LNCaP clone FGC (cell line): ENCODE data around the gene ABCA12.

Experiments
- DNase-seq: peaks from one replicate; pipeline ENCODE4 v3.0.0-alpha.2; 2011; ENCODE audit warnings: low read depth
- H3K4me3 ChIP-seq: 2 replicates; pipeline ENCODE4 v1.5.1; 2011; ENCODE audit warnings: mild to moderate bottlenecking, low read depth, low read length, control low read depth
- TF ChIP-seq, protein P1 (sequence below): IDR thresholded peaks from 2 replicates; pipeline ENCODE4 v1.5.1; 2012; ENCODE audit warnings: mild to moderate bottlenecking; ENCODE audit not compliant: control insufficient read depth, insufficient read depth; ENCODE audit errors: extremely low read depth

Gene ABCA12

DNA sequence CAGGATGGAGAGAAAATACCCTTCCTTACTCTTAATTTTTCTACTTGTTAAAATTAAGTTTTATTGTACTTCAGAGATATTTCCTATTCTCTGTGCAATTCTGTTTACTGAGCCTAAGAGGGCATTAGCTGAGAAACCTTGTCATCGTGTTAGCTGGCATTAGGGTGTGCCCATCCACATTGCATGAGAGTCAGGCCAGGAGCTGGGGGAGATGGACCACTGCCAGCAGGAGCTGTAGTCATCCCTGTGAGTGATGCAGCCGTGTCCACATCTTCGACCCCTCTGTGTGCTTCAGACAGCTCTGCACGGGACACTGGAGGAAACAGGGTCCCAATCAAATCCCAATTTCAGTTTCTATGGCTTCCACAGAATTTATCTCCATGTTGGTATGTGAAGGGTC, 34.2 kb downstream of the ABCA12 start:
- H3K4me3 ChIP-seq = no peak overlapping the region
- TF ChIP-seq, protein P1, sequence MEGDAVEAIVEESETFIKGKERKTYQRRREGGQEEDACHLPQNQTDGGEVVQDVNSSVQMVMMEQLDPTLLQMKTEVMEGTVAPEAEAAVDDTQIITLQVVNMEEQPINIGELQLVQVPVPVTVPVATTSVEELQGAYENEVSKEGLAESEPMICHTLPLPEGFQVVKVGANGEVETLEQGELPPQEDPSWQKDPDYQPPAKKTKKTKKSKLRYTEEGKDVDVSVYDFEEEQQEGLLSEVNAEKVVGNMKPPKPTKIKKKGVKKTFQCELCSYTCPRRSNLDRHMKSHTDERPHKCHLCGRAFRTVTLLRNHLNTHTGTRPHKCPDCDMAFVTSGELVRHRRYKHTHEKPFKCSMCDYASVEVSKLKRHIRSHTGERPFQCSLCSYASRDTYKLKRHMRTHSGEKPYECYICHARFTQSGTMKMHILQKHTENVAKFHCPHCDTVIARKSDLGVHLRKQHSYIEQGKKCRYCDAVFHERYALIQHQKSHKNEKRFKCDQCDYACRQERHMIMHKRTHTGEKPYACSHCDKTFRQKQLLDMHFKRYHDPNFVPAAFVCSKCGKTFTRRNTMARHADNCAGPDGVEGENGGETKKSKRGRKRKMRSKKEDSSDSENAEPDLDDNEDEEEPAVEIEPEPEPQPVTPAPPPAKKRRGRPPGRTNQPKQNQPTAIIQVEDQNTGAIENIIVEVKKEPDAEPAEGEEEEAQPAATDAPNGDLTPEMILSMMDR = no peak
- no peak for DNase-seq

- no peak for DNase-seq
- TF ChIP-seq, protein P1 = no peak
- H3K4me3 ChIP-seq = no peak overlapping the region
Measured at GRCh38 chr2:215098875-215099274, 39.6 kb downstream of the ABCA12 start.

GRCh38 chr2:215084080-215084479, 54.3 kb downstream of the ABCA12 start:
- no peak overlapping the region for H3K4me3 ChIP-seq
- no peak for DNase-seq
- TF ChIP-seq, protein P1 = no peak

- DNase-seq = no peak
- TF ChIP-seq, protein P1 = no peak
- H3K4me3 ChIP-seq = no peak overlapping the region
Measured at GRCh38 chr2:215083146-215083545, 55.3 kb downstream of the ABCA12 start.

- no peak overlapping the region for H3K4me3 ChIP-seq
- no peak for DNase-seq
- TF ChIP-seq, protein P1 = no peak
Measured at GRCh38 chr2:215082446-215082845, 56.0 kb downstream of the ABCA12 start.

DNA sequence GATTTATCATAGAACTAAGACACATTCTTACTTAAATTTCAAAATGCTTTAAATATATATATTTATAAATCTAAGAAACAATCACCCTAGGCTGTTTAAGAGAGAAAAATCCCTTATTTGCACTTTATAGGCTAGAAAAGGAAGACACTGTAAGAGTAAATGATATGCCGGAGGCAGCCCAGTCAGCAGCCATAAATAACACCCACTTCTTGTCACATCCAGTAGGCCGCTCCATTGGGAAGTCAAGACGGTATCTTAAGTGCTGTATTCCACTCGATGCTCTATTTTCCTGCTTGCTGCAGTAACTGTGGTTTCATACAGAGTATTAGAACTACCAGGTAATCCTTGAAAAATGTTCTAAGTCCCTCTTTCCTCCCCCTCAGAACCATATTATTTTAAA, 57.9 kb downstream of the ABCA12 start:
- H3K4me3 ChIP-seq = no peak overlapping the region
- TF ChIP-seq, protein P1 = no peak
- DNase-seq = no peak

DNA sequence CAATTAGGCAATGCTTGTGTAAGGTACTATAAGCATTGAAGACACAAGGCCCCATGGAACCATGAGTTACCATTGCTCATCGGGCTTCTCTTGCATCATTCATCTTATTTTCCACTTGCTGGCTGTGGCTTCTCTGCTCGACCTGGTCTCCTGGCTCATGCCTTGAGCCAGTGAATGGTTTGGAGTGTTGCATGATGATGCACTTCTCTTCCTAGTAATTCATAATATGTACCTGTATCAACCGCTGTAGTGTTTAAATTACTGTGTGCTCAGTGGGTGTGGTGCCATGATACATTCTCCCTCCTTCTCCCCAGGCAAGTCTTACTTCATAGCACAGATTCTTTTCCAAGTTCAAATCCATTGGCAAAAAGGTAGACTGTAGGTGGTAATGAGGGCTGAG, 66.8 kb downstream of the ABCA12 start:
- no peak overlapping the region for H3K4me3 ChIP-seq
- no peak for DNase-seq
- TF ChIP-seq, protein P1 = no peak
